ENCODE results near the gene IRF9. TPM values are rescaled to one million over a fixed set of nuclear protein-coding genes. Genes with fewer than 3 reads are reported as not detected.
A peak's percentile ranks its signal among the peaks of the same experiment; 100 is the strongest.

IRF9 gene
- total RNA-seq, 1 experiment from 2014 or later: 25.1 TPM

GRCh38 chr14:24162093-24162492, 1.0 kb downstream of the IRF9 start:
- H3K4me1 ChIP-seq (ENCODE audit: insufficient read depth, low read length, poor library complexity, severe bottlenecking): peaks cover 8% of the 10 kb centered on the region
- H3K27me3 ChIP-seq (replicated peaks; ENCODE audit: insufficient read depth, low read depth, low read length, poor library complexity): no peaks in the 10 kb centered on the region
- intact Hi-C loops (cut with micrococcal nuclease; ENCODE audit: unreplicated experiment): no loop called here
- ChIA-PET CTCF (interaction anchor here (1.0 to 2.6 kb wide), 2 partner anchors 69 to 104 kb away, joined by 3 to 17 read pairs; no protein-coding TSS in a partner anchor), POLR2A (ENCODE audit: low non-redundant PET) (no interaction called here)
- no peaks in the 10 kb centered on the region for H3K9me3 ChIP-seq (ENCODE audit: low read depth, low read length, poor library complexity, severe bottlenecking)
- TF ChIP-seq EZH2 (IDR thresholded peaks at IDR 0.05; ENCODE audit: borderline replicate concordance, low read depth, low read length, poor library complexity, severe bottlenecking): no peak
- TF ChIP-seq, protein P1, sequence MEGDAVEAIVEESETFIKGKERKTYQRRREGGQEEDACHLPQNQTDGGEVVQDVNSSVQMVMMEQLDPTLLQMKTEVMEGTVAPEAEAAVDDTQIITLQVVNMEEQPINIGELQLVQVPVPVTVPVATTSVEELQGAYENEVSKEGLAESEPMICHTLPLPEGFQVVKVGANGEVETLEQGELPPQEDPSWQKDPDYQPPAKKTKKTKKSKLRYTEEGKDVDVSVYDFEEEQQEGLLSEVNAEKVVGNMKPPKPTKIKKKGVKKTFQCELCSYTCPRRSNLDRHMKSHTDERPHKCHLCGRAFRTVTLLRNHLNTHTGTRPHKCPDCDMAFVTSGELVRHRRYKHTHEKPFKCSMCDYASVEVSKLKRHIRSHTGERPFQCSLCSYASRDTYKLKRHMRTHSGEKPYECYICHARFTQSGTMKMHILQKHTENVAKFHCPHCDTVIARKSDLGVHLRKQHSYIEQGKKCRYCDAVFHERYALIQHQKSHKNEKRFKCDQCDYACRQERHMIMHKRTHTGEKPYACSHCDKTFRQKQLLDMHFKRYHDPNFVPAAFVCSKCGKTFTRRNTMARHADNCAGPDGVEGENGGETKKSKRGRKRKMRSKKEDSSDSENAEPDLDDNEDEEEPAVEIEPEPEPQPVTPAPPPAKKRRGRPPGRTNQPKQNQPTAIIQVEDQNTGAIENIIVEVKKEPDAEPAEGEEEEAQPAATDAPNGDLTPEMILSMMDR (conservative IDR thresholded peaks at IDR 0.05; ENCODE audit: low read depth, low read length): no peak
- no peak overlapping the region for H3K27ac ChIP-seq (ENCODE audit: low read depth, low read length, poor library complexity, severe bottlenecking)
- peak overlapping the region; percentile 51 for H3K4me3 ChIP-seq (ENCODE audit: low read depth, low read length, poor library complexity, severe bottlenecking)
- no TSS peak for BruUV-seq (replicated peaks)
- DNase-seq (ENCODE audit: low spot score): no peak
- H3K36me3 ChIP-seq (ENCODE audit: insufficient read depth, low read length, poor library complexity, severe bottlenecking): peaks cover 32% of the 10 kb centered on the region

DNA sequence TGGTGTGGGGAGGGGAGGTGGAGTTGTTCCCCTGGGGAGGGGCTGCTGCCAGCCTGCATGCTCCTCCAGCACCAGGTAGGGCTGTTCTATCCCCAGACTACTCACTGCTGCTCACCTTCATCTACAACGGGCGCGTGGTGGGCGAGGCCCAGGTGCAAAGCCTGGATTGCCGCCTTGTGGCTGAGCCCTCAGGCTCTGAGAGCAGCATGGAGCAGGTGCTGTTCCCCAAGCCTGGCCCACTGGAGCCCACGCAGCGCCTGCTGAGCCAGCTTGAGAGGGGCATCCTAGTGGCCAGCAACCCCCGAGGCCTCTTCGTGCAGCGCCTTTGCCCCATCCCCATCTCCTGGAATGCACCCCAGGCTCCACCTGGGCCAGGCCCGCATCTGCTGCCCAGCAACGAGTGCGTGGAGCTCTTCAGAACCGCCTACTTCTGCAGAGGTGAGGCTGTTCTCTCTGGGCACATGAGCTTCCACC, 3.5 kb downstream of the IRF9 start:
- intact Hi-C loops (cut with micrococcal nuclease; ENCODE audit: unreplicated experiment): no loop called here
- H3K27me3 ChIP-seq (replicated peaks; ENCODE audit: insufficient read depth, low read depth, low read length, poor library complexity): no peaks in the 10 kb centered on the region
- H3K36me3 ChIP-seq (ENCODE audit: insufficient read depth, low read length, poor library complexity, severe bottlenecking): peaks cover 18% of the 10 kb centered on the region
- ChIA-PET POLR2A (ENCODE audit: low non-redundant PET) (no interaction called here), CTCF (no interaction called here)
- no peak for DNase-seq (ENCODE audit: low spot score)
- H3K4me3 ChIP-seq (ENCODE audit: low read depth, low read length, poor library complexity, severe bottlenecking): no peak overlapping the region
- no peak overlapping the region for H3K27ac ChIP-seq (ENCODE audit: low read depth, low read length, poor library complexity, severe bottlenecking)
- no peak for TF ChIP-seq EZH2 (IDR thresholded peaks at IDR 0.05; ENCODE audit: borderline replicate concordance, low read depth, low read length, poor library complexity, severe bottlenecking)
- TF ChIP-seq, protein P1 (conservative IDR thresholded peaks at IDR 0.05; ENCODE audit: low read depth, low read length): no peak
- BruUV-seq (replicated peaks): no TSS peak
- H3K9me3 ChIP-seq (ENCODE audit: low read depth, low read length, poor library complexity, severe bottlenecking): no peaks in the 10 kb centered on the region
- H3K4me1 ChIP-seq (ENCODE audit: insufficient read depth, low read length, poor library complexity, severe bottlenecking): peaks cover 8% of the 10 kb centered on the region

DNA sequence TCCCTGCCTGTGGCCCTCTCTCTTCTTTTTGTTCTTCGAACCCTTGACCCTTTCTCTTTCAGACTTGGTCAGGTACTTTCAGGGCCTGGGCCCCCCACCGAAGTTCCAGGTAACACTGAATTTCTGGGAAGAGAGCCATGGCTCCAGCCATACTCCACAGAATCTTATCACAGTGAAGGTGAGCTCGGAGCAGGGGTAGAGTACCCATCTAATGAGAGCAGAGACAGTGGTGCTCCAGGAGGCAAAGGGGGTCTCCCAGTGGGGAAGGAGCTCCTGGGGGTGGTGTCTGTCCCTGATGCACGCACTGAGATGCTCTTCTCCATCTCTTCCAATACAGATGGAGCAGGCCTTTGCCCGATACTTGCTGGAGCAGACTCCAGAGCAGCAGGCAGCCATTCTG, 4.7 kb downstream of the IRF9 start:
- Histone ChIP-seq H3K27me3 (replicated peaks; ENCODE audit: insufficient read depth, low read depth, low read length, poor library complexity) (no peaks in the 10 kb centered on the region), H3K4me3 (ENCODE audit: low read depth, low read length, poor library complexity, severe bottlenecking) (no peak overlapping the region), H3K9me3 (ENCODE audit: low read depth, low read length, poor library complexity, severe bottlenecking) (no peaks in the 10 kb centered on the region), H3K27ac (ENCODE audit: low read depth, low read length, poor library complexity, severe bottlenecking) (no peak overlapping the region), H3K36me3 (ENCODE audit: insufficient read depth, low read length, poor library complexity, severe bottlenecking) (peaks cover 12% of the 10 kb centered on the region), H3K4me1 (ENCODE audit: insufficient read depth, low read length, poor library complexity, severe bottlenecking) (peaks cover 8% of the 10 kb centered on the region)
- ChIA-PET POLR2A (ENCODE audit: low non-redundant PET) (no interaction called here), CTCF (no interaction called here)
- TF ChIP-seq, protein P1 (conservative IDR thresholded peaks at IDR 0.05; ENCODE audit: low read depth, low read length): no peak
- no peak for TF ChIP-seq EZH2 (IDR thresholded peaks at IDR 0.05; ENCODE audit: borderline replicate concordance, low read depth, low read length, poor library complexity, severe bottlenecking)
- DNase-seq (ENCODE audit: low spot score): no peak
- intact Hi-C loops (cut with micrococcal nuclease; ENCODE audit: unreplicated experiment): no loop called here
- BruUV-seq (replicated peaks): no TSS peak

Data from A673 (cell line).